Stimulated activated CD8-positive, alpha-beta memory T cell treated with anti-CD3 and anti-CD28 coated beads, Interleukin-7, amount 100 ng/mL, for 48 hours (primary cell): ENCODE measurements around the gene DNPEP.
"Not testable (repeated sequence)": the region's sequence is repeated elsewhere in the genome, so short reads cannot be mapped to it uniquely, and the experiment has no call there.

Experiments used
- DNase-seq, 2 donors: peaks; one replicate each; pipeline ENCODE4 v3.0.0-alpha.2; 2020; ENCODE audit warnings: low read depth in 1 of 2; ENCODE audit errors: extremely low read depth in 1 of 2

DNPEP gene

GRCh38 chr2:219419331-219420197, 31.9 kb upstream of the DNPEP start:
- no peak for DNase-seq

GRCh38 chr2:219419012-219419324, 31.3 kb upstream of the DNPEP start:
- DNase-seq: no peak

GRCh38 chr2:219418155-219419011, 30.7 kb upstream of the DNPEP start, which contains the start of gene DES:
TSS of gene DES (plus strand) at chr2:219418377. CDS start at chr2:219418463, 86 bp downstream.
- DNase-seq: no peak

GRCh38 chr2:219417374-219417773, 29.7 kb upstream of the DNPEP start:
- DNase-seq: no peak

- DNase-seq: no peak
These were observed 29.2 kb upstream of the DNPEP start for GRCh38 chr2:219416938-219417337.

GRCh38 chr2:219416235-219416602, 28.5 kb upstream of the DNPEP start:
- no peak for DNase-seq

GRCh38 chr2:219415580-219416234, 28.0 kb upstream of the DNPEP start:
- no peak for DNase-seq

GRCh38 chr2:219414857-219415256, 27.1 kb upstream of the DNPEP start:
- DNase-seq: no peak

GRCh38 chr2:219410390-219410789, 22.7 kb upstream of the DNPEP start:
- no peak for DNase-seq

- DNase-seq: no peak
These were observed 21.9 kb upstream of the DNPEP start for GRCh38 chr2:219409619-219410018.

GRCh38 chr2:219408631-219409030, 20.9 kb upstream of the DNPEP start:
- DNase-seq: no peak

- DNase-seq: no peak
These were observed 20.5 kb upstream of the DNPEP start for GRCh38 chr2:219408204-219408603.

GRCh38 chr2:219407343-219407742, 19.6 kb upstream of the DNPEP start:
- DNase-seq: not testable (repeated sequence)

- DNase-seq: no peak
These were observed 19.1 kb upstream of the DNPEP start for GRCh38 chr2:219406861-219407230.

- DNase-seq: no peak
These were observed 18.5 kb upstream of the DNPEP start for GRCh38 chr2:219405958-219406860.

- DNase-seq: no peak
These were observed 17.7 kb upstream of the DNPEP start for GRCh38 chr2:219405451-219405850.

GRCh38 chr2:219404954-219405353, 17.2 kb upstream of the DNPEP start:
- DNase-seq: no peak

- no peak for DNase-seq
These were observed 16.7 kb upstream of the DNPEP start for GRCh38 chr2:219404291-219404910.

- no peak for DNase-seq
These were observed 16.1 kb upstream of the DNPEP start for GRCh38 chr2:219403861-219404260.
